ENCODE measurements around the gene FBXW10.
"Not testable (repeated sequence)": the region's sequence is repeated elsewhere in the genome, so short reads cannot be mapped to it uniquely, and the experiment has no call there.

FBXW10 gene

GRCh38 chr17:18781805-18782204 lies 38.0 kb downstream of the FBXW10 start:
- H3K27ac ChIP-seq (ENCODE audit: low read depth, low read length); H3K36me3 ChIP-seq (ENCODE audit: control insufficient read depth in 1 of 2, insufficient read depth in 2 of 2, low read length in 2 of 2); H3K27me3 ChIP-seq (ENCODE audit: control insufficient read depth in 1 of 2, insufficient read depth in 2 of 2, low read length in 2 of 2); H3K4me1 ChIP-seq (ENCODE audit: control insufficient read depth in 1 of 2, insufficient read depth in 2 of 2, low read length in 2 of 2); H3K9me3 ChIP-seq (ENCODE audit: control insufficient read depth in 1 of 2, low read length in 2 of 2); H3K9ac ChIP-seq (ENCODE audit: low read depth in 1 of 2, low read length in 2 of 2): not testable (repeated sequence)
- peak overlapping the region in 1 of 2 donors; percentile 61 for H3K4me3 ChIP-seq (ENCODE audit: low read depth in 1 of 2, low read length in 2 of 2)

GRCh38 chr17:18785933-18786332 lies 42.1 kb downstream of the FBXW10 start:
- H3K27me3 ChIP-seq (ENCODE audit: control insufficient read depth in 1 of 2, insufficient read depth in 2 of 2, low read length in 2 of 2); H3K36me3 ChIP-seq (ENCODE audit: control insufficient read depth in 1 of 2, insufficient read depth in 2 of 2, low read length in 2 of 2); H3K4me3 ChIP-seq (ENCODE audit: low read depth in 1 of 2, low read length in 2 of 2); H3K9ac ChIP-seq (ENCODE audit: low read depth in 1 of 2, low read length in 2 of 2); H3K27ac ChIP-seq (ENCODE audit: low read depth, low read length); H3K4me1 ChIP-seq (ENCODE audit: control insufficient read depth in 1 of 2, insufficient read depth in 2 of 2, low read length in 2 of 2); H3K9me3 ChIP-seq (ENCODE audit: control insufficient read depth in 1 of 2, low read length in 2 of 2): not testable (repeated sequence)

- not testable (repeated sequence) for H3K27ac ChIP-seq (ENCODE audit: low read depth, low read length); H3K27me3 ChIP-seq (ENCODE audit: control insufficient read depth in 1 of 2, insufficient read depth in 2 of 2, low read length in 2 of 2); H3K4me3 ChIP-seq (ENCODE audit: low read depth in 1 of 2, low read length in 2 of 2); H3K36me3 ChIP-seq (ENCODE audit: control insufficient read depth in 1 of 2, insufficient read depth in 2 of 2, low read length in 2 of 2); H3K9ac ChIP-seq (ENCODE audit: low read depth in 1 of 2, low read length in 2 of 2); H3K9me3 ChIP-seq (ENCODE audit: control insufficient read depth in 1 of 2, low read length in 2 of 2); H3K4me1 ChIP-seq (ENCODE audit: control insufficient read depth in 1 of 2, insufficient read depth in 2 of 2, low read length in 2 of 2)
Observed at GRCh38 chr17:18786890-18787289, 43.0 kb downstream of the FBXW10 start.

- not testable (repeated sequence) for H3K36me3 ChIP-seq (ENCODE audit: control insufficient read depth in 1 of 2, insufficient read depth in 2 of 2, low read length in 2 of 2); H3K9me3 ChIP-seq (ENCODE audit: control insufficient read depth in 1 of 2, low read length in 2 of 2); H3K4me1 ChIP-seq (ENCODE audit: control insufficient read depth in 1 of 2, insufficient read depth in 2 of 2, low read length in 2 of 2); H3K4me3 ChIP-seq (ENCODE audit: low read depth in 1 of 2, low read length in 2 of 2); H3K9ac ChIP-seq (ENCODE audit: low read depth in 1 of 2, low read length in 2 of 2); H3K27ac ChIP-seq (ENCODE audit: low read depth, low read length); H3K27me3 ChIP-seq (ENCODE audit: control insufficient read depth in 1 of 2, insufficient read depth in 2 of 2, low read length in 2 of 2)
Observed at GRCh38 chr17:18791402-18791801, 47.5 kb downstream of the FBXW10 start.

GRCh38 chr17:18794841-18795240 lies 51.0 kb downstream of the FBXW10 start:
- not testable (repeated sequence) for H3K9me3 ChIP-seq (ENCODE audit: control insufficient read depth in 1 of 2, low read length in 2 of 2); H3K9ac ChIP-seq (ENCODE audit: low read depth in 1 of 2, low read length in 2 of 2); H3K27me3 ChIP-seq (ENCODE audit: control insufficient read depth in 1 of 2, insufficient read depth in 2 of 2, low read length in 2 of 2); H3K4me1 ChIP-seq (ENCODE audit: control insufficient read depth in 1 of 2, insufficient read depth in 2 of 2, low read length in 2 of 2); H3K4me3 ChIP-seq (ENCODE audit: low read depth in 1 of 2, low read length in 2 of 2); H3K27ac ChIP-seq (ENCODE audit: low read depth, low read length)
- H3K36me3 ChIP-seq (ENCODE audit: control insufficient read depth in 1 of 2, insufficient read depth in 2 of 2, low read length in 2 of 2), result peaks cover 5 to 13% of the 10 kb centered on the region in 2 donors

- not testable (repeated sequence) for H3K4me1 ChIP-seq (ENCODE audit: control insufficient read depth in 1 of 2, insufficient read depth in 2 of 2, low read length in 2 of 2); H3K27me3 ChIP-seq (ENCODE audit: control insufficient read depth in 1 of 2, insufficient read depth in 2 of 2, low read length in 2 of 2); H3K4me3 ChIP-seq (ENCODE audit: low read depth in 1 of 2, low read length in 2 of 2); H3K9me3 ChIP-seq (ENCODE audit: control insufficient read depth in 1 of 2, low read length in 2 of 2); H3K27ac ChIP-seq (ENCODE audit: low read depth, low read length); H3K9ac ChIP-seq (ENCODE audit: low read depth in 1 of 2, low read length in 2 of 2)
- peaks cover 5 to 13% of the 10 kb centered on the region in 2 donors for H3K36me3 ChIP-seq (ENCODE audit: control insufficient read depth in 1 of 2, insufficient read depth in 2 of 2, low read length in 2 of 2)
Observed at GRCh38 chr17:18796887-18797286, 53.0 kb downstream of the FBXW10 start.

GRCh38 chr17:18803458-18804245 lies 59.8 kb downstream of the FBXW10 start:
- H3K9me3 ChIP-seq (ENCODE audit: control insufficient read depth in 1 of 2, low read length in 2 of 2); H3K27ac ChIP-seq (ENCODE audit: low read depth, low read length); H3K9ac ChIP-seq (ENCODE audit: low read depth in 1 of 2, low read length in 2 of 2); H3K4me3 ChIP-seq (ENCODE audit: low read depth in 1 of 2, low read length in 2 of 2); H3K4me1 ChIP-seq (ENCODE audit: control insufficient read depth in 1 of 2, insufficient read depth in 2 of 2, low read length in 2 of 2); H3K27me3 ChIP-seq (ENCODE audit: control insufficient read depth in 1 of 2, insufficient read depth in 2 of 2, low read length in 2 of 2): not testable (repeated sequence)
- H3K36me3 ChIP-seq (ENCODE audit: control insufficient read depth in 1 of 2, insufficient read depth in 2 of 2, low read length in 2 of 2), result peaks cover 5 to 16% of the 10 kb centered on the region in 2 donors

- not testable (repeated sequence) for H3K9ac ChIP-seq (ENCODE audit: low read depth in 1 of 2, low read length in 2 of 2); H3K4me1 ChIP-seq (ENCODE audit: control insufficient read depth in 1 of 2, insufficient read depth in 2 of 2, low read length in 2 of 2); H3K9me3 ChIP-seq (ENCODE audit: control insufficient read depth in 1 of 2, low read length in 2 of 2); H3K36me3 ChIP-seq (ENCODE audit: control insufficient read depth in 1 of 2, insufficient read depth in 2 of 2, low read length in 2 of 2); H3K27me3 ChIP-seq (ENCODE audit: control insufficient read depth in 1 of 2, insufficient read depth in 2 of 2, low read length in 2 of 2); H3K4me3 ChIP-seq (ENCODE audit: low read depth in 1 of 2, low read length in 2 of 2); H3K27ac ChIP-seq (ENCODE audit: low read depth, low read length)
Observed at GRCh38 chr17:18815924-18816323, 72.1 kb downstream of the FBXW10 start.

GRCh38 chr17:18816489-18817371 lies 72.9 kb downstream of the FBXW10 start:
- not testable (repeated sequence) for H3K9ac ChIP-seq (ENCODE audit: low read depth in 1 of 2, low read length in 2 of 2); H3K27me3 ChIP-seq (ENCODE audit: control insufficient read depth in 1 of 2, insufficient read depth in 2 of 2, low read length in 2 of 2); H3K4me3 ChIP-seq (ENCODE audit: low read depth in 1 of 2, low read length in 2 of 2); H3K4me1 ChIP-seq (ENCODE audit: control insufficient read depth in 1 of 2, insufficient read depth in 2 of 2, low read length in 2 of 2); H3K27ac ChIP-seq (ENCODE audit: low read depth, low read length); H3K36me3 ChIP-seq (ENCODE audit: control insufficient read depth in 1 of 2, insufficient read depth in 2 of 2, low read length in 2 of 2); H3K9me3 ChIP-seq (ENCODE audit: control insufficient read depth in 1 of 2, low read length in 2 of 2)

- not testable (repeated sequence) for H3K27me3 ChIP-seq (ENCODE audit: control insufficient read depth in 1 of 2, insufficient read depth in 2 of 2, low read length in 2 of 2); H3K4me3 ChIP-seq (ENCODE audit: low read depth in 1 of 2, low read length in 2 of 2); H3K36me3 ChIP-seq (ENCODE audit: control insufficient read depth in 1 of 2, insufficient read depth in 2 of 2, low read length in 2 of 2); H3K9me3 ChIP-seq (ENCODE audit: control insufficient read depth in 1 of 2, low read length in 2 of 2); H3K27ac ChIP-seq (ENCODE audit: low read depth, low read length); H3K4me1 ChIP-seq (ENCODE audit: control insufficient read depth in 1 of 2, insufficient read depth in 2 of 2, low read length in 2 of 2); H3K9ac ChIP-seq (ENCODE audit: low read depth in 1 of 2, low read length in 2 of 2)
Observed at GRCh38 chr17:18821430-18821829, 77.6 kb downstream of the FBXW10 start.

Measured in duodenal mucosa (tissue), 2 donors.